ENCODE data around the gene EPHA3. TPM values are rescaled to one million over a fixed set of nuclear protein-coding genes. Genes with fewer than 3 reads are reported as not detected.

The EPHA3 gene
- total and polyA plus RNA-seq, 9 of the 15 experiments (the other 6 are each of a cell fraction or from before 2014, with no cell fraction given): not detected

- TF ChIP-seq REST (IDR thresholded peaks at IDR 0.05; ENCODE audit: borderline replicate concordance) (no peak), REST (CRISPR knock-in tag; IDR thresholded peaks at IDR 0.05; ENCODE audit: low read depth) (no peak), PHB2 (IDR thresholded peaks at IDR 0.05; ENCODE audit: low read depth) (no peak), CEBPG (CRISPR knock-in tag; IDR thresholded peaks at IDR 0.05) (no peak), CEBPG (tag; conservative IDR thresholded peaks at IDR 0.05 in 1 of 2, IDR thresholded peaks at IDR 0.05 in 1 of 2) (no peak), HNRNPUL1 (IDR thresholded peaks at IDR 0.05; ENCODE audit: low read length) (no peak), MCM2 (IDR thresholded peaks at IDR 0.05; ENCODE audit: low read depth) (no peak), RBM22 (IDR thresholded peaks at IDR 0.05; ENCODE audit: low read depth, low read length, poor library complexity, severe bottlenecking) (no peak), SNIP1 (IDR thresholded peaks at IDR 0.05; ENCODE audit: low read depth) (no peak), CREBBP (IDR thresholded peaks at IDR 0.05; ENCODE audit: low read depth, low read length) (no peak), MLLT1 (IDR thresholded peaks at IDR 0.05) (no peak), PTRF (tag; IDR thresholded peaks at IDR 0.05) (no peak), CHD2 (IDR thresholded peaks at IDR 0.05; ENCODE audit: low read depth, low read length) (no peak)
Observed at GRCh38 chr3:89155811-89156210, 48.4 kb downstream of the EPHA3 start (continued).

Data from K562 (cell line).